Brain pericyte (primary cell): ENCODE data around the gene CD180.
"Not testable (repeated sequence)": the region's sequence is repeated elsewhere in the genome, so short reads cannot be mapped to it uniquely, and the experiment has no call there.

Source experiments
- DNase-seq: peaks from one replicate; pipeline ENCODE4 v3.0.0-alpha.2; 2012; ENCODE audit warnings: low read depth, low spot score

The CD180 gene

GRCh38 chr5:67188274-67189078 lies 8.1 kb downstream of the CD180 start:
- DNase-seq = no peak

DNA sequence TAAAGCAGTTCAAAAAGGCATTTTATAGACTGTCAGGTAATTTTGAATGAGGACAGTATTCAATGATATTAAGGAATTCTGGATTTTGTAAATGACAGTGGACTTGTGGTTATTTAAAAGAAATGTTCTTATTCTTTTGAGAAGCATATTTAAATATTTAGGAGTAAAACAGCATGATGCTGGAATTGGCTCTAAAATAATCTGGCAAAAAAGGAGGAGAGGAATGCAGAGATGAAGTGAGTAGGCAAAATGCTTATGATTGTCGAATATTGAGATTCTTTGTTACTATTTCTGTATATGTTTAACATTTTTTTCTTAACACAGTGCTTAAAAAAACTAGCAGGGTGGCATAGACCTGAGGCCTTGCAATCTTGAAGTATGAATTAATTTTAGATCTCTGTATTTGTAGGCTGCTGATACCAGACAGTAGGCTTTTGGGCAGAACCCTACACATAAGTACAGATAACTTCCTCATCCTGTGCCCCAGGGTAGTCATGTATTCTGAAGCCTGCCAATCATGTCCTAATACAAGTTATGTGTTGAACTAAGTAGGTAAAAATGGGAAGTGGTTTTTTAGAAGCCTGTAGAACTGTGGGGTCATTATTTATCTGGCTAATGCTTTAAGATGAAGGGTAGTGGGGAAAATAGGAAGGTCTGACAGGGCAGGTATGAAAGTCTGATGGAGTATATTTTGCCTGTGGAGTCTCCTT lies 9.4 kb downstream of the CD180 start:
- DNase-seq = no peak

DNA sequence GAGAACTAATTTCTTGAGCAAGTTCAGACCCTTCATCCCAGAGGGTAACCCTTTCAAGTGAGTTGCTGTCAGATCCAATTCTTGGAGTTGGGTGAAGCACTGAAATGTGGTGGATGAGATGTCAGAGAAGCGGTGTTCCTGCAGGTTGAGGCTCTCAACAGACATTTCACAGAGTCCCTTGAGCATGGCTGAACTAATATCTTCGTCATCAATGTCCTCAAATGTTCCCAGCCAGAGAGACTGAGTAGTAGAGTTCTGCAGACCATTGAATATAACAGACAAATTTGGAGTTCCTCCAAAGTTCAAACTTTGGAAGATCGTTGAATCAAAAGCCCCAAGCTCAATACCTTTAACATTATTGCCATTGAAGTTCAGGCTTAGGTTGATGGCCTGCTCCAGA lies 12.7 kb downstream of the CD180 start:
- DNase-seq = no peak

- DNase-seq = no peak
Measured at GRCh38 chr5:67182301-67182790, 14.3 kb downstream of the CD180 start.

DNA sequence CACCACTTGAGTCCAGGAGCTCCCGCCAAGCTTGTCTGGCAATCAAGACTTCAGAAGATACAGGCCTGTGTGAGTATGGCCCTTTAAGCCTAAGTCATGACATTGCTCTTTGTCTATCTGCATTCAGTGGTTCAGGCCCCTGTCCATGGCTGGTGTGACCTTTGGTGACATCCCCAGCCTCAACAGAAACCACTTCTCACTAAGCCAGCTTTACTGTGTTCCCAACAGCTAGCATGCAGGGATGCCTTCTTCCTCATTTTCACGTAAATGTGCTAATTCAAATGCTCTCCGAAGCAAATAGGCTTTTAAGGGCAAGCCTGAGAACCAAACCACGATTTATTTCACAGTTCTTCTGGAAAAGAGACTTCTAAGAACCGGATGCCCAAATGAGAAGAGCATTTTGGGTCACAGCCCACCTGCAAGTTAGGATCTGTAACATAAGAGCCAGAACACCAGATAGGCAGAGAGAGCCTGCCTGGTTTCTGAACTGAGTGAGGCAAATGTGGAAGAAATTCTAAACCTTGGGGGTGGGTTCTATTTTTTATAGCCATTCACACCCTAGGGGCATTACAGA lies 14.9 kb downstream of the CD180 start:
- no peak for DNase-seq

- no peak for DNase-seq
Measured at GRCh38 chr5:67179697-67180361, 16.8 kb downstream of the CD180 start.

- no peak for DNase-seq
Measured at GRCh38 chr5:67178966-67179365, 17.6 kb downstream of the CD180 start.

- DNase-seq = no peak
Measured at GRCh38 chr5:67178085-67178484, 18.5 kb downstream of the CD180 start.

DNA sequence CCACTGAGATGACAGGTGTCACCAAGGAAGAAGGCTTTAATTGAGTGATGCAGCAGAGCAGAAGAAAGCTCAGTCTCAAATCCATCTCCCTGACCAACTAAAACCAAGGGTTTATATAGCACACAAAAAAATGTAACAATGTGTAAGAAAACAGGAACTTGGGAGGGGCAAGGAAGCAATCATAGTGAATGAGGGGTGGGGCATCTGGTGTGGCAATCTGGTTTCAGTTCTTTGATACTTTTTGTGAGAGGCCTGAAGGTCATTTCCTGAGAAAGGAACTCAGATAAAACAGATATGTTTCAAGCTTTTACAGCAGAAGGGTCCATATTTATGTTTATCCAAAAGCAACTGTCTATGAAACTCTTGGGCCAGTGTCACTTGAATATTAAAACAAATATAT lies 19.7 kb downstream of the CD180 start:
- no peak for DNase-seq

DNA sequence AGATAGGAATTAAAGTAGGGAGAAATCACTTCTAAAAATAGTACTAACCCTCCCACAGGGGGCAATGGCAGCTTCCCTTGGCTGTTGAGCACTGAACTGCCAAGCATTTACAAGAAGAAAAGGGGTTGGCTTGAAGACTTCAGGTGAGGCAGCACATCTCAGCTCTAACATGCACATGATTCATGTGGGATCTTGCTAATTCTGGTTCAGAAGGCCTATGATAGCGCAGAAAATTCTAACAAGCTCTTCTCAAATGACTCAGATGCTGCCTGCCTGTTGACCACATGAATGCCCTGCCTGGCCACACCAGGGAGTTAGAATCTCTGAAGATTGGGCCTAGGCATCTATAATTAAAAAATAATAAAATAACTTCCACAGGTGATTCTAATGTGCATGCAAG lies 22.6 kb downstream of the CD180 start:
- DNase-seq = no peak

- not testable (repeated sequence) for DNase-seq
Measured at GRCh38 chr5:67173351-67173750, 23.2 kb downstream of the CD180 start.

- no peak for DNase-seq
Measured at GRCh38 chr5:67170767-67171166, 25.8 kb downstream of the CD180 start.

GRCh38 chr5:67168069-67168468 lies 28.5 kb downstream of the CD180 start:
- DNase-seq = no peak

DNA sequence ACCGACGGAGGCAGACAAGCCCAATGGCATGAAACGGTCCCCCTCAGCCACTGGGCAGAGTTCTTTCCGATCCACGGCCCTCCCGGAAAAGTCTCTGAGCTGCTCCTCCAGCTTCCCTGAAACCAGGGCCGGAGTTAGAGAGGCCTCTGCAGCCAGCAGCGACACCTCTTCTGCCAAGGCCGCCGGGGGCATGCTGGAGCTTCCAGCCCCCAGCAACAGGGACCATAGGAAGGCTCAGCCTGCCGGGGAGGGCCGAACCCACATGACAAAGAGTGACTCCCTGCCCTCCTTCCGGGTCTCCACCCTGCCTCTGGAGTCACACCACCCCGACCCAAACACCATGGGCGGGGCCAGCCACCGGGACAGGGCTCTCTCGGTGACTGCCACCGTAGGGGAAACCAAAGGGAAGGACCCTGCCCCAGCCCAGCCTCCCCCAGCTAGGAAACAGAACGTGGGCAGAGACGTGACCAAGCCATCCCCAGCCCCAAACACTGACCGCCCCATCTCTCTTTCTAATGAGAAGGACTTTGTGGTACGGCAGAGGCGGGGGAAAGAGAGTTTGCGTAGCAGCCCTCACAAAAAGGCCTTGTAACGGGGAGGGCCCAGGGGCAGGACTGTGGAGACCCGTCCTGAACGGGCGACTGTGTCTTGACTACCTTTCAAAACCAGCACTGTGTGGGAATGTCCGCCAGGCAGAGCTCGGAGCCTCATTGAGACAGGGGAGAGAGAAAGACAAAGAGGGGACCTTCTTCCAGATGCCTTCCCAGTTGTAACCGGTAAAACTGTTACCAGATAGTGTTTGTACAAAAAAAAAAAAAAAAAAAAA lies 29.9 kb downstream of the CD180 start:
- no peak for DNase-seq

DNA sequence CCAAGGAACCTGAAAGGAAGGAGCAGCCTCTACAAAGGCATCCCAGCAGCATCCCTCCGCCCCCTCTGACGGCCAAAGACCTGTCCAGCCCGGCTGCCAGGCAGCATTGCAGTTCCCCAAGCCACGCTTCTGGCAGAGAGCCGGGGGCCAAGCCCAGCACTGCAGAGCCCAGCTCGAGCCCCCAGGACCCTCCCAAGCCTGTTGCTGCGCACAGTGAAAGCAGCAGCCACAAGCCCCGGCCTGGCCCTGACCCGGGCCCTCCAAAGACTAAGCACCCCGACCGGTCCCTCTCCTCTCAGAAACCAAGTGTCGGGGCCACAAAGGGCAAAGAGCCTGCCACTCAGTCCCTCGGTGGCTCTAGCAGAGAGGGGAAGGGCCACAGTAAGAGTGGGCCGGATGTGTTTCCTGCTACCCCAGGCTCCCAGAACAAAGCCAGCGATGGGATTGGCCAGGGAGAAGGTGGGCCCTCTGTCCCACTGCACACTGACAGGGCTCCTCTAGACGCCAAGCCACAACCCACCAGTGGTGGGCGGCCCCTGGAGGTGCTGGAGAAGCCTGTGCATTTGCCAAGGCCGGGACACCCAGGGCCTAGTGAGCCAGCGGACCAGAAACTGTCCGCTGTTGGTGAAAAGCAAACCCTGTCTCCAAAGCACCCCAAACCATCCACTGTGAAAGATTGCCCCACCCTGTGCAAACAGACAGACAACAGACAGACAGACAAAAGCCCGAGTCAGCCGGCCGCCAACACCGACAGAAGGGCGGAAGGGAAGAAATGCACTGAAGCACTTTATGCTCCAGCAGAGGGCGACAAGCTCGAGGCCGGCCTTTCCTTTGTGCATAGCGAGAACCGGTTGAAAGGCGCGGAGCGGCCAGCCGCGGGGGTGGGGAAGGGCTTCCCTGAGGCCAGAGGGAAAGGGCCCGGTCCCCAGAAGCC lies 30.8 kb downstream of the CD180 start:
- DNase-seq = peak; percentile 13

- no peak for DNase-seq
Measured at GRCh38 chr5:67164856-67165525, 31.6 kb downstream of the CD180 start.

DNA sequence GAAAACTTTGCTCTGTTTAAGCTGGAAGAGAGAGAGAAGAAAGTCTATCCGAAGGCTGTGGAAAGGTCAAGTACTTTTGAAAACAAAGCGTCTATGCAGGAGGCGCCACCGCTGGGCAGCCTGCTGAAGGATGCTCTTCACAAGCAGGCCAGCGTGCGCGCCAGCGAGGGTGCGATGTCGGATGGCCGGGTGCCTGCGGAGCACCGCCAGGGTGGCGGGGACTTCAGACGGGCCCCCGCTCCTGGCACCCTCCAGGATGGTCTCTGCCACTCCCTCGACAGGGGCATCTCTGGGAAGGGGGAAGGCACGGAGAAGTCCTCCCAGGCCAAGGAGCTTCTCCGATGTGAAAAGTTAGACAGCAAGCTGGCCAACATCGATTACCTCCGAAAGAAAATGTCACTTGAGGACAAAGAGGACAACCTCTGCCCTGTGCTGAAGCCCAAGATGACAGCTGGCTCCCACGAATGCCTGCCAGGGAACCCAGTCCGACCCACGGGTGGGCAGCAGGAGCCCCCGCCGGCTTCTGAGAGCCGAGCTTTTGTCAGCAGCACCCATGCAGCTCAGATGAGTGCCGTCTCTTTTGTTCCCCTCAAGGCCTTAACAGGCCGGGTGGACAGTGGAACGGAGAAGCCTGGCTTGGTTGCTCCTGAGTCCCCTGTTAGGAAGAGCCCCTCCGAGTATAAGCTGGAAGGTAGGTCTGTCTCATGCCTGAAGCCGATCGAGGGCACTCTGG lies 32.6 kb downstream of the CD180 start:
- no peak for DNase-seq

GRCh38 chr5:67163231-67163756 lies 33.3 kb downstream of the CD180 start:
- DNase-seq = no peak

GRCh38 chr5:67161767-67162166 lies 34.8 kb downstream of the CD180 start:
- no peak for DNase-seq
